Hematopoietic multipotent progenitor cell treated with erythropoietin and hydrocortisone succinate and interleukin-3 and kit ligand, for 4 days (in vitro differentiated cells): Measurements from ENCODE around the gene ZNF862.

ENCODE experiments used
- DNase-seq: peaks from one replicate; pipeline ENCODE4 v3.0.0-alpha.2; 2015

Gene ZNF862

DNA sequence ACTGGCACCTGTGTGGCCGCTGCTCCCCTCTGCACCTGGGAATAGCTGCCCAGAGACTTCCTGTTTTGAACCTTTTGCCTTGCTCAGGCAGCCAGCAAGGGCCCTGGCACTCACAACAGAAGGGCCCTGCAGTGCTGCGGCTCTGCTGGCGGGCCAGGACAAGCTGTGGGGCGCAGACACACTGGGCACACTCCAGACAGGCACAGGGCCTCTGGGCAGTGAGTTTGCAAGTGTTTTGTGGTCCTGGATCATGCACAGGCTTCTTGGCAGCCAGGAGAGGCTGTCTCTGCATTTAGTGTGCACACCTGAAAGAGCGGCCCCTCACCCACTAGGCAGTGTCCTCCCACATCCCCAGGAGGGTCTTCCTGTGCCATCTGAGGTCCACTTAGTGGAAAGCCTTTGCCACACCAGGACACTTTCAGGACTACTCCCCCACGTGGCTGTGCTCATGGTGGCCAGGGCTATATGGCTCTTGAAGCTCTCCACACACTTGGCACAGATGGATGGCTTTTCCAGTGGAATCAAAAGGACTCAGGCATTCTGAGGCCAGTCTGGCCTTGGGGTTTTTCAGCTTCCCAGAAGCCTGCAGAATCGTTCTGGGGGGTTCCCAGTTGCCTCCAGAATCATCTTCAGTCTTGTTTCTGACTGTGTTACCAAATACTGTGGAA is 30.6 kb downstream of the ZNF862 start:
- DNase-seq: no peak

DNA sequence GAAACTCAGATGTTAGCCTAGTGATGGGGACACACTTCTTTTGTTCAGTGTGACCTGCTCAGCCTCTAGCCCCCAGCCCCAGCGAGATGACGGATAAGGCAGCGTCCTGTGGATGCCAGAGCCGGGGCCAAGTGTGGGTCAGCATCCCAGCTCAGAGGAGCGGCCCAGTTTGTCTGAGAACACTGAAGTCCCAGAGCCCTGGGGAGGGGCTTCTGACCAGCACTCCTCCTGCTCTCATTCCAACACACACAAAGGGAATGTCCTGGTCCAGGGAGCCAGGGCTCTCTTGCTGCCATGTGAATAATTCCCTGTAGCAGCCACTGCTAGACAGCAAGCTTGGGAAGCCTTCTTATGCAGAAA is 31.1 kb downstream of the ZNF862 start:
- no peak for DNase-seq

DNA sequence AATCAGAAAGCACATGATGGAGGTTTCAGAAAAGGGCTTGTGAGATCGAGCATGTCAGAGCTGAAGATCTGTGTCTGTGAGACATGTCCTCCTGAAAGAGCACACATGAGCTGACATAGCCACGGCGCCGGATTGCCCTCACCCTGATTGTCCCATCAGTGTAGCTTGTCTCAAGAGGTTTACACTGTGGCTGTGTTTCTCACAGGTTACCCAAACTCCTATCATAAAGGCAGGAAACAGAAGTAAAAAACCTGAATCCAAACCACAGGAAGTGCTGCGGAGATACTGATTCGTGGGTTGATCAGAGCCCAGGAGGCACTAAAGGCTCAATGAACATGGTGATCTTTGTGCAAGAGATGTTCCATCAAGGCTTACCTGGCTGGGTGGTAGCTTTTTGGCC is 31.7 kb downstream of the ZNF862 start:
- DNase-seq: peak; percentile 73

DNA sequence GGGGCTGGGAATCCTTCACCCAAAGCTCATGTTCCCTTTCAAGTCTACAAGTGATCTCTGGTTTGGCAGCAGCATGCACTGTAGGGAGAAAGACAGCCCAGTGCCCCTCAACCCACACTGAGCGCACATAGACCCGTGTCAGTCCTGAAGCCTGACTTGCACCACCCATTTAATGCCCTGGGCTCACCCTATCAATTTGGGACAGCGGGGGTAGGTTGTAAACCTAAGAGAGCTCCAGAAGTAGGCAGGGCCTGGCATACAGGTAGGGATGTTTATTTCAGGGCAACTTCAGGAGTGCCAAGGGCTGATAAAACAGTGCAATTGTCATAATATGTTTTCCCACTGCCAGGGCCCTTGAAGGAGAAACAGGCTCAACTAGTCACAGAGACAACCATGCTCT is 32.1 kb downstream of the ZNF862 start:
- no peak for DNase-seq

DNA sequence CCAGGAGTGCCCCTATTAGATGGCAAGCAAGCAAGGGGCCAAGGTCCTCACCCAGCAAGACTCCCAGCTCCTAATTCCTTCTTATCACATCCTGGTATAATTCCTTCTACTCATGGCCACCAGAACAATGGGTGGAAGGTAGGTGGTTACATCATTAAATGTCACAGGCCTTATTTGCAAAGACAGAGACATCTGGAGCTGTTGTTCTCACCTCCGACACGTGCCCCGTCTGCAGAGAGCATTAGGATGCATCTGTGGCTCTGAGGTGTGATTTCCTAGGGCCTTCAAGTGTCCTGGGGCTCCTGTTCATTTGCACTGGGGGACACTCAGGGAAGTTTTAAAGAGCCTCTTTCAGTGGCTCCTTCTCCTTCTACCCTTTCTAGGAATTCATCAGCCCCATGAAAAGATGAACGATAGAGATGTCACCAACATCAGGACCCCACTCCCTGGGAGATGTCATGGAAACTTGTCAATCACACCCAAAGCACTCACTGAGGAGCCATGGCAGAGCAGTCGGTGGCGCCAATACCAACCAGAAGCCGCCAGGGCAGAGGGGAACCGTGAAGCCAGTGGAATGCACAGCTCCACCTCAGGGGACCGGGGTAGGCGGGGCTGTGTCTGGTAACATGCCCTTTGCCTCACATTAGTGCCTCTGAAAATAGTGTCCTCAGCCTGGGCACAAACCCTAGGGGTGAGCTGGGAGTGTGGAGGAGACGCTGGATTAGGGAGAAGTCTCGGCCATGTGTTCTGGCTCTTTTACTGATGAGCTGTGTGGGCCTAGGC is 32.7 kb downstream of the ZNF862 start:
- no peak for DNase-seq

DNA sequence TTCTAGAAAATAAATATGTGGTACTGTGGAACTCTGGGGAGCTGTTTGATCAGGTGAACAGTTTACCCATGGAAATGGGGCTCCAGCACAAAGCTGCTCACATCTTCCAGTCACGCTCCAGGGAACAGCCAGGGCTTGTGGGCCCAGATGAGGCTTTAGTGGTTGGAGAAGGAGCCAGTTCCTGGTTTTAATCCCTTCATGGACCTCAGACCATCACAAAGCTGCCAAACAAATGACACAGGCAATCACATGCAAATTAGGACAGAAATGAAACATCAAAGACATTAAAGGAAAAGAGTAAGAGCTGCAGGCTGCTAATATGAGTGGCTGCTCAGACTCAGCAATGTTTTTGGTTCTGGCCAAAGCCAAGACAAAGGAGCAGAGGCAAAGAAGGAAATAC is 33.4 kb downstream of the ZNF862 start:
- DNase-seq: no peak

DNA sequence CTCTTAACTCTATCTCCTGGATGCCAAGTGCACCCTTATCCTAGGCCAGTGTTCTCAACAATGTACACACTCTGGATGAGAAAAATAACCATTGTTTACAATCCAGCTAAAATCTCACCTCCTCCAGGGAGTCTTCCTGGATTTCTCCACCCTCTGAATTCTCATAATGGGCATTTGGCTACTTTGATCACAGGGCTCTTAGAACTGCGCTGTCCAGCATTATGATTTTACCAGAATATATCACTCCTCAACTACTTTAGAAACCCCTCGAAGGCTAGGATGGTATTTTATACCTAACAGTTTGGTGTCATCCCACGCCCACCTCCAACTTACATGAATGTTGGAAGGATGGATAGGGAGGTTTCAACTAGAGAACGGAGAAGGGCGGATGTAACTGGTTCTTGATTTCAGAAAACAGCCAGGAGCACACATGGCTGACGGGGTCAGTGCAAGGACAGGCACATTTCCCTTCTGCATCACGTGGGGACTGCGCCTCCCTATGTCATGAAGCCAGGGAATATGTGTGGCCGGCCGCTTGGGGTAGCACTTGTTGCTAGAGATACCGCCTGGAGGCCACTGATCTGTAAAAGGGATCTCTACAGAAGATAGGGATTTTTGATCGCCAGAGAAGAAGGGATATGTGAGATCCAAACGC is 34.4 kb downstream of the ZNF862 start:
- DNase-seq: peak; percentile 82

DNA sequence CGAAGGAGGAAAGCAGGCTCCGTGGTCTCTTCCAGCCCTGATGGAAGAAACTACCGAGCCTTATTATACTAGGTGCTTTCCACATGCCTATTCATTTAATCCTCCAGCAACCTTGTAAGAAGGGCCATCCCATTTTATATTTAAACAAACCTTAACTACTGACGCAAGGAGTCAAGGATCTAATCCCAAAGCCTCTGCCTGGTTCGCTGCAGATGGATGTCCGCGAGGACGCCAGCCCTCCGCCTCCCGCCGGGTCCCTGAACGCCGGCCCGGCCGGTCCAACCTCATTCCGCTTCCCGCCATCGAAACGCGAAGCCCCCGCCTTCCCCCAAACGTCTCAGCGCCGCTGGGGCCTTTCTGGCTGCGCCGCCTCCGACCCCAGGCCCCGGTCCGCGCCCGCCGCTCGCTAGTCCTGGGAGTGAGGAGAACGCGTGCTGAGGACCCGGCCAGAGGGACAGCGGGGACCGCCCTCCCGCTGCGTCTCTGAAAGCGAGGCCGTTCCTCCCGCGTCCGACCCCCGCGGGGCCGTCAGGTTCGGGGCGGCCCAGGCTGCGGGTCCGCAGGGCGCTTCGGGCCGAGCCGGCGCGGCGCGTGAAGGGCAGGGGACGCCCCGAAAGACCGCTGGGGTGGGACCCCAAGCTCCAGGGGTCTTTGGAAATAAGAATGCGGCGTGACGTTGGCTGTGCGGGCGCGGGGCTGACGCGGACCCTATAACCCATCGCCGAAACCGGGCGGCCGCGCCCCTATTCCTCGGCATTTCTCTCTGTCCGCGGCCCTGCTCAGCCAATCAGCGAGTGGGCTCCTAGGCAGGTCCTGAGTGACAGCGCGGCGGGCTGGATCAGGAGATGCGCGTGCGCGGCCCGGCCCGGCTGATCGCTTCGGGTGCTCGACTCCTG is 35.1 kb downstream of the ZNF862 start, which contains the start of gene ATP6V0E2:
ATP6V0E2 (plus strand) TSS at position 896 of the 896 bp plus-strand sequence. CDS start 97 bp downstream, outside the sequence.
- peak; percentile 95 for DNase-seq

DNA sequence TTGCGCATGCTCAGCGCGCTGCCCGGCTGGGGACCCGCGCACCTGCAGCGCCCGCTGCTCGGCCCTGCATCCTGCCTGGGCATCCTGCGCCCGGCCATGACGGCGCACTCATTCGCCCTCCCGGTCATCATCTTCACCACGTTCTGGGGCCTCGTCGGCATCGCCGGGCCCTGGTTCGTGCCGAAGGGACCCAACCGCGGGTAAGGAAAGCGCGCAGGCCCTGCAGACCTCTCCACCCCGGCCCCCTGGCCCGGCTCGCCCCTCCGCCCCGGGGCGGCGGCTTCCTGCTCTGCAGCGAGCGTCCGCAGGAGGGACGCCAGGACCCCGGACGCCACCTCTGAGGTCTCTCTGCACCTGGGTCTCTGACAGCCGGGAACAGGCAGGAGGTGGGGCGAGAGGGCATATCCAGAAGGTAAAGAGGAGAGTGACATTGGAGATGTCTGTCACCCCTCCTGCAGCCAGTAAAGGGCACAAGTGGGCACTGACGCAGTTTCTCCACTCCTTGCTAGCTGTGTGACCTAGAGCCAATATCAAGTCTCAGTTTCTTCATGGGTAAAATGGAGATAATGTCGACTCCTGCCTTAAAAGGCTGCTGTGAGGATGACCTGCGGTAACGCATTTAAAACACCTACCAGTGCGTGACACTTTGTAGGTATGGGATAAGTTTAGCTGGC is 35.9 kb downstream of the ZNF862 start:
- DNase-seq: no peak

DNA sequence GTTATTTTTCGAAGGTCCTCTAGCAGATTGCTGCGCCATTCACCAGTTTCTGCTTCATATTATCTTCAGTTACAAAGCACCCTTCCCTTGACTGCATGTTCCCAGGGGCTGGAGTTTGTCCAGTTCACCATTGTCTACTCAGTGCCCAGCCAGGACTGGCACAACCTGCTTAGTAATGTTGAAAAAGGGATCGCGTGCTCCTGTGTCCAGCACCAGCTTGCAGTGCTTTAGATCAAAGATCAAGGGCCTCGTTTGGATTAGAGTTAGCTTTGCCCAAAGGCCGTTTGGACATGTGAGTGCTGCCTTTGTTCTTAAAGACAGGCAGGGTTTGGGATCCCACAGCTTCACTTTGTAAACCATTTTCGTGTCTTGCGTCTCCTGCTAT is 36.5 kb downstream of the ZNF862 start:
- no peak for DNase-seq

DNA sequence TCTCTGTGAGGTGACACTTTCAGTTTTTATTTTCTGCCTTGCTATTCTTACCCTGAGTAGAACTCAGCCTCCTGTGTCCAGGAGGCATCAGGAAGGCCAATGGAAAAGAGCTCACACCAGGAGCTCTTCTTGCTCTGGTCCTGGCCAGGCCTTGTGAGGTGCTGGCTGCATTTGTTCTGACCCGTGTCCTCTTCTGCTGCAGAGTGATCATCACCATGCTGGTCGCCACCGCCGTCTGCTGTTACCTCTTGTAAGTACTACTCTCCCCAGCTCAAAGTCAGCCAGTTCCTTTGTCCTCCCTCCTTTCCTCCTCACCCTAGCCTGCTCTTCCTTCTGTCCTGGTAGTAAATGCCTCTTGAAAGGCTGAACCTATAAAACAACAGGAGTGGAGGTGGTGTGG is 37.2 kb downstream of the ZNF862 start:
- no peak for DNase-seq

DNA sequence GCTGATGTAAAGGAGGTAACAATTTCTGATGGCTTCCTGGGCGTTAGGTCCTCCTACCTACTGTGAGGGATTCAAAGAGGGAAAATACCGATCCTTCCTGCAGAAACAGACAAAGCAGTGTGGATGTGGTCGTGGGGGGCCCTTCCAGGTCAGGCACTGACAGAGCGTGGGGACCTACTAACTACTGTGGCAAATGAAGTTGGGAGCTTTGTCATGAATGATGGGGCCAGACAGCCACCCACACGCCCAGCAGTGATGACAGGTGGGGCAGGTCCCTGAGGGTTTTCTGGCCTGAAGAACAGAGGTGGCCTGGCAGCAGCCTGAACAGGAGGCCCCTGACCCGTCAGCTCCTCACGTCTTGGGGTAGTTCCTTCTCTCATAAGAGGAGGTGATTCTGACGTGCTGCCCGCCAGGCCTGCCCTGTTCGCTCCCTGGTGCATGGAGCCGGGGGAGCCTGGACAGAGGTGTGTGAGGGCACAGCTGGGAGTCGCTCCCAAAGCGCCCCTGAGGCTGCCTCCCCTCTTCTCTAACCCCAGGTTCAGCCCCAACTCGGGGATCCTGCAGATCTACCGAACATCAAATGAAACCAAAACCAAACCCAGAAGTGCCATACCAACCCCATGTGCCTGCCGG is 39.8 kb downstream of the ZNF862 start:
- no peak for DNase-seq

DNA sequence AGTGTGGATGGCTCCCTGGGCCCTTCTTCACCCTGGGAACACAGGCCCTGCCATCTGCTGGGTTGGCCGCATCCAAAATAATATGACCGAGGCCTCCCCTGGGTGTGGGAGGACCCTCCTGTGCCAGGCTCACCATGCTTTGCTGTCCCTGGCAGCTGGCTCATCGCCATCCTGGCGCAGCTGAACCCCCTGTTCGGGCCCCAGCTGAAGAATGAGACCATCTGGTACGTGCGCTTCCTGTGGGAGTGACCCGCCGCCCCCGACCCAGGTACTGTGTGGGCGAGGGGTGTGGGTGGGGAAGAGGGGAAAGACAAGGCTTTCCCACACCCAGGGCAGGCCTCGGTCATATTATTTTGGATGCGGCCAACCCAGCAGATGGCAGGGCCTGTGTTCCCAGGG is 40.3 kb downstream of the ZNF862 start:
- no peak for DNase-seq

DNA sequence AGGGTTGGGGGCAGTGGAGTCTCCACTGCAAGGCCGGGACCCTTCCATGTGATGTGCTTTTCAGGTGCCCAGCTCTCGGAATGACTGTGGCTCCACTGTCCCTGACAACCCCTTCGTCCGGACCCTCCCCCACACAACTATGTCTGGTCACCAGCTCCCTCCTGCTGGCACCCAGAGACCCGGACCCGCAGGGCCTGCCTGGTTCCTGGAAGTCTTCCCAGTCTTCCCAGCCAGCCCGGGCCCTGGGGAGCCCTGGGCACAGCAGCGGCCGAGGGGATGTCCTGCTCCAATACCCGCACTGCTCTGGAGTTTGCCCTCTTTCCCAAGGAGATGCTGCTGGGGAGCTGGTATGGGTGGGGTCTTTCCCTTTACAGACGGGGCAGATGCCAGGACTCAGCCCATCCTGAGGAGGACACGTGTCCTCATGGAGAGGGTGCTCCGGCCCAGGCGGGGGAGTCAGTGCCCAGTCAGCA is 41.1 kb downstream of the ZNF862 start:
- no peak for DNase-seq

DNA sequence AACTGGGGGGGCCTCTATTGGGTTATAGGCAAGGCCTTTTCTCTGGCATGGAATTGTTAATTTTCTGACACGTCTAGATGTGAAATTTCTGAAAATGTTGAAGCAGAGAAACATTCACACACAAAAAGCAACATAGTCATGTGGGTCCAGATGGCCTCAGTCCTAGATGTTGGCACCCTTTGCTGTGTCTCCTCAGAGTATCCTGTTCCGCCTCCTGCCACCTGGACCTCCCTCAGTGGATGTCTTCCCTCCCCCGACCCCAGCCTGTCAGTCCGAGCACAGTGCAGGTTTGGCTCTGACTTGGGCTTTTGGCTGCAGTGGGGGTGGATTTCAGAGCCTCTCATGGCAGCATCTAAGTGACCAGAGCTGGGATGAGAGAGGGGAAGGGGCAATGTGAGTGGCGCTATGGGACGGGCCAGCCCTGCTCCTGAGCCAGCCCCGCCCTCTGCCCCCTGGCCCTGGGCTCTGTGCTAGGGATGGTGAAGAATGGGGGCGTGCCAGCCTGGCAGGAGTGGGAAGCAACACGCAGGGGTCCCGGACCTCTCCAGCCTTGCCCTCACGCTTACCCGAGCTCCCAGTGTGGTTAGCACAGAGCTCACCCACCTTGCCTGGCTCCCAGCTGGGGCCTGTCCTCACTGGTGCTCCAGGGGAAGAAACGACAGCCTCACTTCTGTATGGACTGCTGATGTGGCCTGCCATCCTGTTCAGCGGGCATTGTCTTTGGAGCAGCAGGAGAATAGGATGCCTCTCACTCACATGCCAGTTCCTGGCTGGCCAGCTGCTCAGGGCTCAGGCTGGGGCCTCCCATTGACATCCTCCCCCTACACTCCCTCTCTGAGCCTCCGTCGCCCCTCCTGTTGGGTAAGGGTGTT is 41.8 kb downstream of the ZNF862 start:
- no peak for DNase-seq

DNA sequence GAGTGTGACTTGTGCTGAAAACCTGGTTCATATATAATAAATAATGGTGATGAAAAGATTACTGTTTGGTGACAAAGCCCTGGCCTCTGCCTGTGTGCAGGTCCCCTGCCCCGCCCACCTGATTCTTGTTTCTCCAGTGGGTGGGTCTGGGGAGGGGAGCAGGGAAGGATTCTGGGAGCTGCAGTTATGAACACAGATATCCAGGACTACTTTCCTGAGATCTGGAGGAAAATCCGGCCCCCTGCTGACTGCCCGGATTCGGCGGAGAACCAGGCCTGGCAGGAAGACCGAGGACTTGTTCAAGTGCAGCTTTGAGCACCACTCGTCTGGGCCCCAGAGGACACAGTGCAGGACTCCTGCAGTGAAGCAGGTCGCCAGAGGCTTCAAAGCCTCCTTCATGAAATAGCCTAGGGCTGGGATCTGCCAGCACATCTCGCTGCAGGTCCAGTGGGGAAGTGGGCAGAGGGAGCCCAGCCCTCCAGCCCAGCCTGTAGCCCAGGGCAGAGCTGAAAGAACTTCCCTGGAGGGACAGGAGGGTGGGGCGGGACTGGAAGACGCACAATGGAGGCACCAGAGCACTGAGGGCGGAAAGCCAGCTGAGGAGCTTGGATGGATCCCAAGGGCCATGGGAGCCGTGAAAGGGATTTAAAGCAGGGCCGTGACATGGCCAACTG is 42.6 kb downstream of the ZNF862 start:
- DNase-seq: no peak

DNA sequence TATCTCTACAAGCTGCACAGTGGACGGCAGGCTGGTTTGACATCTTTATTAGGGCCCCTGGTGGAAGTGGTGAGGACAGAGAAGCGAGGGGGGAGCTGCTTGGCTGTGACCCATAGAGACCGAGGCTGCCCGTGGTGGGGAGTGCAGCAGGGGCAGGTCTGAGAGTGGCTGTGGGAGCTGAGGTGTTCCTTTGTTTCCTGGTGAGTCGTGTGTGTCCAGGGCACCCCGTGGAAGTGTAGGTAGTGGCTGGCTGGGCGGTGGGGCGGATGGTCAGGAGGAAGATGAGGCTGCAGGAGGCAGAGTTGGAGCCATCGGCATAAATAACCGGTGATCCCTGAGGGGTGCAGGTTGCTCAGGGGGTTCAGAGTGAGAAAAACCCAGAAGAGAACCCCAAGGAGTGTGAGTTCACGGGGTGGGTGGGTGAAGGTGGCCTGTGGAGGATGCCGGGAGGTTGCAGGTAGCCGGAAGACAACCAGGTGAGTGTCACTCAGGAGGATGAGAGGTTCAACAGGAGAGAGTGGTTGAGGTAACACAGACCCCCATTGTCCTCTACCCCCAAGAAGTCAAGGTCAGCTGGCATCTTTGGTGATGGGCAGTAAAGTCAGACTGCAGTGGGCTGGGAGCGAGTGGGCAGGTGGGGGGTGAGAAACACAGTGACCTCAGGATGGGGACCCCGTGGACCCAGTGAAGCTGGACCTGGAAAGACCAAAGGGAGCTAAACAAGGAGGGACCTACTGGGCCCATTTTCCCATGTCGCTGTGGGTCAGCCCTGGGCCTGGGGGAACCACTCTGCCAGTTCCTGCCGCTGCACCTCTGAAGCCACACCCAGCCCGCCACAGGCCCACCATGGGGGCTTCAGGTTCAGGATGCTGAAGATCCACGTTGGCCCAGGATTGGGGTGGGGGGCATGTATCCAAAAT is 43.4 kb downstream of the ZNF862 start:
- no peak for DNase-seq

DNA sequence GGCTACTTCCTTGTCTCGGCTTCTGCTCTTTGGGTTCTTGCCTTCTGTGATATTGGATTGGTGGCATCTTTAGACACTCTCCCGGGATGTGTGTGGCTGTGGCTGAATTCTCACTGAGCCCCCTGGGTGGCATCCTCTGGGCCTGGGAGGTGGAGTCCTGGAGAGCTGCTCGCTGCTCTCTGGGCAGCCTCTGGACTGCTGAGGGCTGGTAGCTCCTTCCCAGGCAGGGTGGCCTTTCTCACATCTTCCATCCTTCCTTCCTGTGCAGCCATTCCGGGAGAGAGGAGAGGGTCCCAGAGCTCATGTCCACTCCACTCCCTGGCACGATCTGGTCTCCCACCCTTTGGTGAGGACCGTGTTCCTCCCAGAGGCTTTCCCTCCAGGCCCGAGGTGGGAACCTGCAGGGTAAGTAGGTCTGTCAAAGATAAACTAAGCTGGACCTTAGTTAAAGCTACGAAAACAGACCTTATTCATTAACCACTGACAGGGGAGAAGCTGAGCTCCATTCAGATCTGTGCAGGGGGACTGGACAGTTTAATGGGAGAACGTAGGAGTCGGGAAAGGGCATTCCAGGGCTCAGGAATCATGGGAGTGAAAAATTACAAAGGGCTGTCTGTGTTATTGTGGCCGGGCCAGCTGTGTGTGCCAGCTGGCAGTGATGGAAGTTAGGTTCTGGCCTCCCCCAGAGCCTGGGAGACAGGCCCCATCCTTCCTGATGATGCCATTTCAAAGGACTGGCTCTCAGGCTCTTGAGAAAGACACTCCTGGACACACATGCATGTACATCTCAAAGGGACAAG is 44.3 kb downstream of the ZNF862 start:
- no peak for DNase-seq
